Measurements from ENCODE around the gene YWHAE. TPM values are rescaled to one million over a fixed set of nuclear protein-coding genes. Genes with fewer than 3 reads are reported as not detected.

The YWHAE gene
- total and polyA plus RNA-seq, 10 donors: 104 to 645 (median 281) TPM

- TF ChIP-seq POLR2AphosphoS5 (IDR thresholded peaks at IDR 0.05): no peak
- TF ChIP-seq POLR2A (IDR thresholded peaks at IDR 0.05): no peak
- TF ChIP-seq, protein P1, sequence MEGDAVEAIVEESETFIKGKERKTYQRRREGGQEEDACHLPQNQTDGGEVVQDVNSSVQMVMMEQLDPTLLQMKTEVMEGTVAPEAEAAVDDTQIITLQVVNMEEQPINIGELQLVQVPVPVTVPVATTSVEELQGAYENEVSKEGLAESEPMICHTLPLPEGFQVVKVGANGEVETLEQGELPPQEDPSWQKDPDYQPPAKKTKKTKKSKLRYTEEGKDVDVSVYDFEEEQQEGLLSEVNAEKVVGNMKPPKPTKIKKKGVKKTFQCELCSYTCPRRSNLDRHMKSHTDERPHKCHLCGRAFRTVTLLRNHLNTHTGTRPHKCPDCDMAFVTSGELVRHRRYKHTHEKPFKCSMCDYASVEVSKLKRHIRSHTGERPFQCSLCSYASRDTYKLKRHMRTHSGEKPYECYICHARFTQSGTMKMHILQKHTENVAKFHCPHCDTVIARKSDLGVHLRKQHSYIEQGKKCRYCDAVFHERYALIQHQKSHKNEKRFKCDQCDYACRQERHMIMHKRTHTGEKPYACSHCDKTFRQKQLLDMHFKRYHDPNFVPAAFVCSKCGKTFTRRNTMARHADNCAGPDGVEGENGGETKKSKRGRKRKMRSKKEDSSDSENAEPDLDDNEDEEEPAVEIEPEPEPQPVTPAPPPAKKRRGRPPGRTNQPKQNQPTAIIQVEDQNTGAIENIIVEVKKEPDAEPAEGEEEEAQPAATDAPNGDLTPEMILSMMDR (IDR thresholded peaks at IDR 0.05 in 8 of 11, conservative IDR thresholded peaks at IDR 0.05 in 3 of 11): no peak
- Histone ChIP-seq H3K4me1 (peaks cover 71 to 100% (median 99%) of the 10 kb centered on the region in 6 donors), H3K9me3 (no peaks in the 10 kb centered on the region), H3K4me3 (peak overlapping the region in 1 of 8 donors; percentile 4), H3K27ac (peak overlapping the region in 4 of 8 donors; percentile 17 to 66 (median 32)), H3K36me3 (peaks cover 0 to 39% (median 9%) of the 10 kb centered on the region in 6 donors), H3K27me3 (replicated peaks in 1 of 7) (no peaks in the 10 kb centered on the region)
- intact Hi-C loops (cut with DNase I; ENCODE audit: low total_unique reads): no loop called here
- 28 to 42% (median 30%) methylated on average over 2 of the region's 2 CpGs for WGBS, 5 donors
- no peak for DNase-seq
Measured at GRCh38 chr17:1375615-1376014, 24.4 kb downstream of the YWHAE start.

GRCh38 chr17:1374431-1375177 is 25.4 kb downstream of the YWHAE start:
- 55 to 65% (median 60%) methylated on average over 10 of the region's 10 CpGs for WGBS, 5 donors
- TF ChIP-seq, protein P1 (IDR thresholded peaks at IDR 0.05 in 8 of 11, conservative IDR thresholded peaks at IDR 0.05 in 3 of 11): no peak
- TF ChIP-seq POLR2A (IDR thresholded peaks at IDR 0.05) (no peak), POLR2AphosphoS5 (IDR thresholded peaks at IDR 0.05) (no peak)
- DNase-seq: no peak
- H3K4me1 ChIP-seq: peaks cover 64 to 100% (median 97%) of the 10 kb centered on the region in 6 donors
- H3K36me3 ChIP-seq: peaks cover 0 to 44% (median 9%) of the 10 kb centered on the region in 6 donors
- peak overlapping the region in 2 of 8 donors; percentile 23 to 41 for H3K27ac ChIP-seq
- intact Hi-C loops (cut with DNase I; ENCODE audit: low total_unique reads): no loop called here
- no peak overlapping the region for H3K4me3 ChIP-seq
- no peaks in the 10 kb centered on the region for H3K9me3 ChIP-seq
- no peaks in the 10 kb centered on the region for H3K27me3 ChIP-seq (replicated peaks in 1 of 7)

DNA sequence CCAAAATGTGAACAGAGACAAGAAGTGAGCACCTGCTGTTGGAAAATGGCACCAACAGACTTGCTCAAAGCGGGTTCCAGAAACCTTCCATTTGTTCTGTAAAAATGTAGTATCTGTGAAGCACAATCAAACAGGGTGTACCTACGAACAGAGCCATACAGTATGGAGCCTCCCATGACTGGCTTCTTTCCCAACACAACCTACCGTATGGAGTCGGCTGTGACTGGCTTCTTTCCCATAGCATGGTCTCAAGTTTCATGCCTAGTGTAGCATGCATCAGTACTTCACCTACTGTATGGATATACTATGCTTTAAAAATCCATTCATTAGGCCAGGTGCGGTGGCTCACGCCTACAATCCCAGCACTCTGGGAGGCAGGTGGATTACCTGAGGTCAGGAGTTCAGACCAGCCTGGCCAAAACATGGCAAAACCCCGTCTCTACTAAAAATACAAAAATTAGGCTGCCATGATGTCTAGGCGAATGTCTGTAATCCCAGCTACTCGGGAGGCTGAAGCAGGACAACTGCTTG is 26.2 kb downstream of the YWHAE start:
- Histone ChIP-seq H3K27ac (peak overlapping the region in 2 of 8 donors; percentile 13 to 23), H3K4me3 (no peak overlapping the region), H3K9me3 (no peaks in the 10 kb centered on the region), H3K4me1 (peaks cover 65 to 100% (median 97%) of the 10 kb centered on the region in 6 donors), H3K36me3 (peaks cover 0 to 44% (median 9%) of the 10 kb centered on the region in 6 donors), H3K27me3 (replicated peaks in 1 of 7) (no peaks in the 10 kb centered on the region)
- intact Hi-C loops (cut with DNase I; ENCODE audit: low total_unique reads): no loop called here
- TF ChIP-seq POLR2AphosphoS5 (IDR thresholded peaks at IDR 0.05) (peak in 1 of 3 donors; percentile 3), POLR2A (IDR thresholded peaks at IDR 0.05) (no peak)
- TF ChIP-seq, protein P1 (IDR thresholded peaks at IDR 0.05 in 8 of 11, conservative IDR thresholded peaks at IDR 0.05 in 3 of 11): no peak
- DNase-seq: no peak
- WGBS, 5 donors: 77 to 92% (median 84%) methylated on average over 9 of the region's 9 CpGs

DNA sequence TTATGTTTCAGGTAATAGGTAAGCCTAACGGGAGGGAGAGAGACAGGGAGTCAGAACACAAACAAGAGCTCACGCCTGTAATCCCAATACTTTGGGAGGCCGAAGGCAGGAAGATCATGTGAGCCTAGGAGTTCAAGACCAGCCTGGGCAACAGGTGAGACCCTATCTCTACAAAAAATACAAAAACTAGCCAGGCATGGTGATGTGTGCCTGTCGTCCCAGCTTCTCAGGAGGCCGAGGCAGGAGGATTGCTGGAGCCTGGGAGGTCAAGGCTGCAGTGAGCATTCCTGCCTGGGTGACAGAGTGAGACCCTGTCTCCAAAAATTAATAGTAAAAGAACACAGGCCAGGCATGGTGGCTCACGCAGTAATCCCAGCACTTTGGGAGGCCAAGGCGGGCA is 27.4 kb downstream of the YWHAE start:
- Histone ChIP-seq H3K4me1 (peaks cover 54 to 100% (median 95%) of the 10 kb centered on the region in 6 donors), H3K36me3 (peaks cover 0 to 35% (median 9%) of the 10 kb centered on the region in 6 donors), H3K27ac (no peak overlapping the region), H3K4me3 (no peak overlapping the region), H3K27me3 (replicated peaks in 1 of 7) (no peaks in the 10 kb centered on the region), H3K9me3 (no peaks in the 10 kb centered on the region)
- 79 to 91% (median 88%) methylated on average over 7 of the region's 7 CpGs for WGBS, 5 donors
- TF ChIP-seq POLR2A (IDR thresholded peaks at IDR 0.05): no peak
- no peak for TF ChIP-seq POLR2AphosphoS5 (IDR thresholded peaks at IDR 0.05)
- TF ChIP-seq, protein P1 (IDR thresholded peaks at IDR 0.05 in 8 of 11, conservative IDR thresholded peaks at IDR 0.05 in 3 of 11): no peak
- intact Hi-C loops (cut with DNase I; ENCODE audit: low total_unique reads): no loop called here
- DNase-seq: no peak

Data from spleen (tissue), 11 donors.